GM21825 (cell line): ENCODE results near the gene TXNIP.
A peak's percentile ranks its signal among the peaks of the same experiment; 100 is the strongest.

ENCODE experiments used
- ATAC-seq: cut with Tn5 transposase; IDR thresholded peaks from one replicate; pipeline ENCODE4 v1.9.1; 2021; ENCODE audit warnings: mild to moderate bottlenecking, moderate library complexity; ENCODE audit not compliant: unreplicated experiment

TXNIP gene

DNA sequence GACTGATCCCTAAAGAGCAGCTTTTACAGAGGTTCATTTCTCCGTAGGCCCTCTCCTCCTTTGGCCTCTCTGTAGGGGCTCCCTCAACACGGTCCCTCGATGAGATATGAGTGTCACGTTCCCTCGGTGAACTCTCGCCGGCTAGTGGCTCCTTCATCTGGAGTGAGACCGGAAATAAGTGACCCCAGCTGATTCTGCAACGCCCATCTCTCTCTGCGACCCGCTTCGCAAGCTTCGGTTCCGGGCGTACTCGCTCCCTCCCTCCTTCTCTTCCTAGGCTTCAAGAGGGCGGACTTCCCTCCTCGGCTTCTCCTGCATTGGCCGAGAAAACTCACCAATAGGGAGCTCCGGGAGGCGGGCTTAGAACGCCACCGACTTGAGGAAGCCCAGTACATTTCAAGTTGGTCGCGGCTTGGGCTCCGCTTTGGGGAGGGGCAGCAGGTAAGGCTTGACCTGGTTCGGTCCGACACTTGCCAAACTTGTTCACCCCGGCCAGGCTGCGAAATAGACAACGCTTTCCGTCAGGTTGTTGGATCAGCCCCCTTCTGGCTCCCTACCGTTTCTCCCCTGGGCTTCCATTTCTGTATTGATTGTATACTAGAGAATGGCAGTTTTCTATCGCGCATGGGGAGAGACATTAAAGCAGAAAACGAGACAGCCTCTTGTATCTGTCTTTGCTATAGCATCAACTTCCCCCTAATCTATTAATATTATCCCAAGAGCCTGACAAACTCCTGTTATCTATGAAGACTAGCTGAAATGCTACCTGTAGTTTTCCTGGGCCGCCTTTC, 31.9 kb downstream of the TXNIP start, which contains the start of the genes ANKRD34A and POLR3GL:
Gene ANKRD34A, minus strand, starts transcription at position 248 of the 791 bp plus-strand sequence. CDS start 2,816 bp downstream, outside the sequence.
Gene POLR3GL, plus strand, starts transcription at position 363 of the 791 bp plus-strand sequence. CDS start 10,176 bp downstream, outside the sequence.
- peak; percentile 87 for ATAC-seq

GRCh38 chr1:145963265-145964019, 32.9 kb downstream of the TXNIP start:
- ATAC-seq: no peak

DNA sequence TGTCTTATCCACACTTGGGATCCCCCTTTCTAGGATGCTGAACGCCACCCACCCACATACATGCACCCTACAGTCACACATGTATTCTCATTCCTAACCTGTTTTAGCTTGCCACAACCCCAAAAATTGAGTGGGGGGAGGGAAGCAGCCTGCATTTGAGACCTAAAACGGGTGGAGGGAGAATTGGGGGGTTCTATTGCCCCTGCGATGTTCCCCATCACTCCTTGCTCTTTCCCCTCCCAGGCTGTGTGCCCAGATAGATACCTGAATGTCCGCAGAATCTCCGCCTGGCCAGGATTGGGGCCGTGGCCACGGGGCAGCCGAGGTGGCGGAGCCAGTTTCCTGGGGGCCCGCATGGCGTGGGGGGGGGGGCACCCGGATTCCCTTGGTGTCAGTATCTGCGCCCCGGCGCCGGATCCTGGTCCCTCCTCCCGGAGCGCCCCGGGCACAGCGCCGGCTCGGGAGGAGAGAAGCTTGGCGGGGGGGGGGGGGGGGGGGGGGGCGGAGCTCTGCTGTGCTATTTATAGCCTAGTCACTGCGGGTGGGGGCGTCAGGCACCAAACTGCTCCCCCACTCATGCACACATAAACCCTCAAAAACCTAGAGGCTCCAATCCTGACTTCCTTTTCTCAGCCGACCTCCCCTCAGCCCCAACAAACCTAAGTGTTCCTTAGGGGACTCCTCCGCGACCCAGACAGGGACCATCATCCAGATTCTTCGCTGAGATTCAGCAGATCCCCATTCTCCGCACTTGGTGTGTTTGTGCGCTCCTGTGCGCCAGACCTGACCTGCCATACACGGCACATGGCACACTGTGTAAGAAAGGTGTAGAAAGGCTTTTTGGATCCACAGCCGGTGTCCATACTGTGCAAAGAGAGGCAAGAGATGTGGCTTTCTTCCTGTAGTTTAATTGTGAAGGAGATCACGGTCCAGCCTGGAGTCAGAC, 33.9 kb downstream of the TXNIP start:
- ATAC-seq: no peak

DNA sequence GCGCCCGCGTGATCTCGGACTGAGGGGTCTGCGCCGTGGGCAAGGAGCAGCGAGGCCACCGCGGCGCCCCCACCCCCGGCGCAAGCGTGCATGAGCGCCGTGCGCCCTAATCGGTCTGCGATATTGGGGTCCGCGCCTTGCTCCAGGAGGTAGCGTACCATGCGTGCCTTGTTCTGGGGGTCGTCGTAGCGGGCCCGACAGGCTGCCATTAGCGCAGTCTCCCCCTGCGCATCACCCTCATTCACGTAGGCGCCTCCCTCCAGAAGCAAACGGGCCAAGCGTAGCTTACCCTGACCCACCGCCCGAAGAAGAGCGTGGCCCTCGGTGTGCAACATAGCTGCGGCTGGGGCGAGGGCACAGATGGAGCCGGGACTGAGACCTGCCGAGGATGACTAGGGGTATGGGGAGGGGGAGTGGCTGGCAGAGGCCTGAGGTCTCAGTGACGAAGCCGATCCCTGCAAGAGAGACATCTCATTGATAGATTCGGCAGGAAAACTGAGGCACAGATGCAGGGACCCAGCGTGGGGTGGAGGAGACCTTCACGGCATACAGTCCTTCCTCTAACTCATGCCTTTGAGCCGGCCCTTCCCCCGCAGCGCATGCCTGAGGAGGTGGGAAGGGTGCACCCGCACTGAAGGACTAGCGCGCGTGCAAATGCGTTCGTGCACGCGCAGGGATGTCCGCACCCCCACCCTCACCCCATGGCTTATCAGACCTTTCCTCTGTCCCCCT, 34.8 kb downstream of the TXNIP start:
- no peak for ATAC-seq

DNA sequence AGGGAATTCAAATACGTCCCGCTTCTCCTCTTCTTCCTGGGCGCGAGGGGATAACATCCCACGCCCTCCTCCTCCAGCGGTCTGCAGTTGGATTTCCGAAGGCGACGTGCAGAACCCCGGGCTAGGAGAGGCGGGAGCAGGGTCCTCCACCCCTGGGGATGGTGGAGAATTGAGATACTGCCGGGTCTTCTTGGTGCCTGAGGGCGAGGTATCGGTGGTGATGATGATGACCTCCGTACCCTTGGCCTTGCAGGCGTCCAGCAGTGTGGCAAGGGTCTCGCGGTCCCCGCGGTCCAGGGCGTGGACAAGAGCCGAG, 35.3 kb downstream of the TXNIP start:
- ATAC-seq: no peak

- no peak for ATAC-seq
Measured at GRCh38 chr1:145960468-145961108, 35.8 kb downstream of the TXNIP start.

DNA sequence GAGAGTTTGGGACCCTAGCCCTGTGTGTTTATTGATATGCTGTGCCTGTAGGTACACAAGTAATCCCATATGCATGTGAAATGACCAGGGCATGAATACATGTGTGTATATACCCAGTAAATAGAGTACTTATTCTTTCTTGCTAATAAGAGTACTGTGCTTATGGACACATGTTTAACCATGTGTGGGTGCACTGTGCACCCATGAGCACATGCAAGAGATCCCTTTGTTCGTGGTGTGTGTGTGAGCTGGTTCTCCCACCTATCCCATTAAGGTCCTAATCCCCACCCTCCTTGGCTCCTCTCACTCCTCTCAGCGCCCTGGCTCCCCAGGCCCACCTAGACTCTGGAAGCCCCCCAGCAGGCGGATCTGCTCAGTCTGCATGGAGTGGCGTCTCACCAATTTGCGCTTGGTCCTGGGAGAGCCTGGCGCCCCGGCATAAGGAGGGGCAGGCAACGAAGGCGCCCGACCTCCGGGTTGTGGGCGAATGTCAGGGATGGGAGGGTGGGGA, 36.4 kb downstream of the TXNIP start:
- ATAC-seq: no peak

- no peak for ATAC-seq
Measured at GRCh38 chr1:145959333-145959732, 37.0 kb downstream of the TXNIP start.

- ATAC-seq: no peak
Measured at GRCh38 chr1:145958734-145959133, 37.6 kb downstream of the TXNIP start.

GRCh38 chr1:145957443-145958319, 38.7 kb downstream of the TXNIP start, which contains the start of gene LIX1L:
Gene LIX1L (minus strand): TSS chr1:145958017. CDS start chr1:145957927, 90 bp downstream.
- ATAC-seq: peak; percentile 81

- ATAC-seq: no peak
Measured at GRCh38 chr1:145956781-145957442, 39.5 kb downstream of the TXNIP start.

- ATAC-seq: no peak
Measured at GRCh38 chr1:145956361-145956760, 40.0 kb downstream of the TXNIP start.

- no peak for ATAC-seq
Measured at GRCh38 chr1:145955436-145955835, 40.9 kb downstream of the TXNIP start.

- no peak for ATAC-seq
Measured at GRCh38 chr1:145953861-145954260, 42.5 kb downstream of the TXNIP start.

DNA sequence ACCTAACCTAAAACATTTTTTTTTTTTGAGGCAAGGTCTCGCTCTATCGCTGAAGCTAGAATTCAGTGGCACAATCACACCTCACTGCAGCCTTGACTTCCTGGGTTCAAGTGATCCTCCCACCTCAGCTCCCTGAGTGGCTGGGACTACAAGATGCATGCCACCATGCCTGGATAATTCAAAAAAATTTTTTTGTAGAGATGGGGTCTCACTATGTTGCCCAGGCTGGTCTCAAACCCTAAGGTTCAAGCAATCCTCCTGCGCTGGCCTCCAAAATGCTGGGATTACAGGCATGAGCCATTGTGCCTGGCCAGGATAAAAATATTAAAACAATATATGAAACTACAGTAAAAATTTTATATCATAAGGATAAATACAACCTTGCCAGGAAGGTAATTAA, 43.5 kb downstream of the TXNIP start:
- ATAC-seq: no peak

DNA sequence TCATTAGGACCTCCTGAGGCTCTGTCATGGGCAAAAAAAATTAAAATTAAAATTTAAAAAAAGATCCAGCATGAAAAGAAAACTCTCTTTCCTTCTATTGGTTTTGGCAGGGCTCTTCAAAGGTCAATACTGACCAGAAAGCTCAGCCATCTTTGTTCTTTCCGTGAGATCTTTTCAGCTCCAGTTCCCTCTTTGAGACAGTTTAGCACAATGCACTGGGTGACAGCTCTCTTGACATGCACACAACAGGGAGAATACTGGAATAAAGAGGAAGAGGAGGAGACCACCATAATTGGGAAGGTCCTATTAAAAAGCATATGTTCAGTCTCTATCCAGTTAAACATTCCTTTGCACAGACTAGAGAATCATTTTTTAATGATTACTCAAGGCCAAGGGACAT, 44.9 kb downstream of the TXNIP start:
- no peak for ATAC-seq

DNA sequence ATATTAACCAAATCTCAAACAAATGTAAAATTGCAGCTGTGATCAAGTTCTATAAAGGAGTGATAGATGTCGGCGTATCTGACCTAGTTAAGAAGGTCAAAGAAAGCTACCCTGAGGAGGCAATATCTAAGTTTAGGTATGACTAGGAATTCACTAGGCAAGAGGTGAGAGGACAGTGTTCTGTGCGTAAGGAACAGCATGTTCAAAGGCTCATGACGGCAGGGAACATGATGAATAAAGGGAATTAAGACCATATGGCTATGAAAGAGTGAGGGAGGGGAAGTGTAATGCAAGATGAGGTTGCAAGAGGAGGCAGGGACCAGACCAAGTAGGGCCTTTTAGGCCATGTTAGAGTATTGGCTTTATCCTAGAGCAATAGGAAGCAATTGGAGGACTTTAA, 47.2 kb downstream of the TXNIP start:
- ATAC-seq: no peak

GRCh38 chr1:145947551-145947950, 48.8 kb downstream of the TXNIP start:
- ATAC-seq: no peak
